Activated CD8-positive, alpha-beta memory T cell treated with anti-CD3 and anti-CD28 coated beads for 48 hours (primary cell): ENCODE data around the gene NSG1.

ENCODE experiments used
- DNase-seq, 3 experiments: peaks; one replicate each; pipeline ENCODE4 v3.0.0-alpha.2; 2020; ENCODE audit warnings: low read depth in 2 of 3, low spot score in 2 of 3

NSG1 gene

GRCh38 chr4:4386736-4387392 lies at the start of gene NSG1:
NSG1 (plus strand) TSS chr4:4387102; CDS start chr4:4387630, 528 bp downstream.
- DNase-seq: no peak

- DNase-seq: no peak
These were observed 48.5 kb upstream of the NSG1 start for GRCh38 chr4:4338210-4339001.

- no peak for DNase-seq
These were observed 47.3 kb upstream of the NSG1 start for GRCh38 chr4:4339504-4340085.

- no peak for DNase-seq
These were observed 44.8 kb upstream of the NSG1 start for GRCh38 chr4:4341861-4342650.

- no peak for DNase-seq
These were observed 43.9 kb upstream of the NSG1 start for GRCh38 chr4:4343038-4343437.

GRCh38 chr4:4344915-4345527 lies 41.9 kb upstream of the NSG1 start:
- DNase-seq: no peak

- DNase-seq: no peak
These were observed 39.3 kb upstream of the NSG1 start for GRCh38 chr4:4347585-4347984.

GRCh38 chr4:4348585-4348984 lies 38.3 kb upstream of the NSG1 start:
- peak in 1 of 3 experiments; percentile 4 for DNase-seq

- no peak for DNase-seq
These were observed 37.0 kb upstream of the NSG1 start for GRCh38 chr4:4349867-4350266.

GRCh38 chr4:4350909-4351308 lies 36.0 kb upstream of the NSG1 start:
- DNase-seq: no peak

GRCh38 chr4:4355302-4355701 lies 31.6 kb upstream of the NSG1 start:
- DNase-seq: no peak

- no peak for DNase-seq
These were observed 30.5 kb upstream of the NSG1 start for GRCh38 chr4:4356106-4357041.

GRCh38 chr4:4358093-4358854 lies 28.6 kb upstream of the NSG1 start:
- DNase-seq: no peak

- DNase-seq: no peak
These were observed 25.0 kb upstream of the NSG1 start for GRCh38 chr4:4361883-4362282.

GRCh38 chr4:4362991-4363697 lies 23.8 kb upstream of the NSG1 start:
- DNase-seq: no peak

GRCh38 chr4:4364061-4364460 lies 22.8 kb upstream of the NSG1 start:
- no peak for DNase-seq

GRCh38 chr4:4364486-4365208 lies 22.3 kb upstream of the NSG1 start:
- DNase-seq: no peak
